ENCODE data around the gene FXYD5.
A peak's percentile ranks its signal among the peaks of the same experiment; 100 is the strongest.

The FXYD5 gene

DNA sequence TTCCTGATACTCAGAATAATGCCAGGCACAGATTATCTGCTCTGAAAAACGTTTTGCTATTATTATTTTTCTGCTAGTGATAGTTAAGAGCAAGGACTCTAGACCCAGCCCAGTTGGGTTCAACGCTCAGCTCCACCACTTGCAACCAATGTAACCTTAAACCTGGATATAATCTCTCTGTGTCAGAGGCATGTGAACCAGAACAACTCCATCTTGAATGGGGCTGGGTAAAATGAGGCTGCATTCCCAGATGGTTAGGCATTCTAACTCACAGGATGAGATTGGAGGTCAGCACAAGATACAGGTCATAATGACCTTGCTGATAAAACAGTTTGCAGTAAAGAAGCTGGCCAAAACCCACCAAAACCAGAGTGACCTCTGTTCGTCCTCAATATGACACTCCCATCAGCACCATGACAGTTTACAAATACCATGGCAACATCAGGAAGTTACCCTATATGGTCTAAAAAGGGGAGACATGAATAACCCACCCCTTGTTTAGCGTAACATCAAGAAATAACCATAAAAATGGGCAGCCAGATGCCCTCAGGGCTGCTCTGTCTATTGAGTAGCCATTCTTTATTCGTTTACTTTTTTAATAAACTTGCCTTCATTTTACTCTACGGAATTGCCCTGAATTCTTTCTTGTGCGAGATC, 60.4 kb downstream of the FXYD5 start:
- no peak for DNase-seq (ENCODE audit: low read depth)

DNA sequence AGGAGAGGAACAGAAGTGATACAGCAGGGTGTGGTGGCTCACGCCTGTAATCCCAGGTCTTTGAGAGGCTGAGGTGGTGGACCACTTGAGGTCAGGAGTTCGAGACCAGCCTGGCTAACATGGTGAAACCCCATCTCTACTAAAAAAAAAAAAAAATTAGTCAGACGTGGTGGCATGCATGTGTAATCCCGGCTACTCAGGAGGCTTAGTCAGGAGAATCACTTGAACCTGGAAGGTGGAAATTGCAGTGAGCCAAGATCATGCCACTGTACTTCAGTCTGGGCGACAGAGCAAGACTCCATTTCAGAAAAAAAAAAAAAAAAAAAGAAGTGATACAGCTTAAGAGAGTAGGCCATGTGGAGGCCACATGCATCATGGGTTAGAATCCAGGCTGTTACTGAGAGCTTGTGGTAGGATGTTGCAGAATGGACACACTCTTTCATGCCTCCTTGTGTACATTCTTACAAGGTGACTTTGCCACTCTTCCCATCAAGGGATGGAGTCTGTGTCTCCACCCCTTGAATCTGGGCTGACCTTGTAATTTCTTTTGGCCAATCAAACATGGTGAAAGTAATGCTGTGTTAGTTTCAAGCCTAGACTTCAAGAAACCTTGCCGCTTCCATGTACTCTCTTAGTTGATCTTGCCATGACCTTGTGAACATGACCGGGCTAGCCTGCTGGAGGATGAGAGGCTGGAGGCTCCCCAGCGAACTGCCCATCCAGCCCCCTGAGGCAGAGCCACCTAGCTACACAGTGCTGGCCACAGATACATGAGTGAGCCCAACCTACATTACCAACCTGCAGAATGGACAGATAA, 61.7 kb downstream of the FXYD5 start:
- DNase-seq (ENCODE audit: low read depth) = no peak

DNA sequence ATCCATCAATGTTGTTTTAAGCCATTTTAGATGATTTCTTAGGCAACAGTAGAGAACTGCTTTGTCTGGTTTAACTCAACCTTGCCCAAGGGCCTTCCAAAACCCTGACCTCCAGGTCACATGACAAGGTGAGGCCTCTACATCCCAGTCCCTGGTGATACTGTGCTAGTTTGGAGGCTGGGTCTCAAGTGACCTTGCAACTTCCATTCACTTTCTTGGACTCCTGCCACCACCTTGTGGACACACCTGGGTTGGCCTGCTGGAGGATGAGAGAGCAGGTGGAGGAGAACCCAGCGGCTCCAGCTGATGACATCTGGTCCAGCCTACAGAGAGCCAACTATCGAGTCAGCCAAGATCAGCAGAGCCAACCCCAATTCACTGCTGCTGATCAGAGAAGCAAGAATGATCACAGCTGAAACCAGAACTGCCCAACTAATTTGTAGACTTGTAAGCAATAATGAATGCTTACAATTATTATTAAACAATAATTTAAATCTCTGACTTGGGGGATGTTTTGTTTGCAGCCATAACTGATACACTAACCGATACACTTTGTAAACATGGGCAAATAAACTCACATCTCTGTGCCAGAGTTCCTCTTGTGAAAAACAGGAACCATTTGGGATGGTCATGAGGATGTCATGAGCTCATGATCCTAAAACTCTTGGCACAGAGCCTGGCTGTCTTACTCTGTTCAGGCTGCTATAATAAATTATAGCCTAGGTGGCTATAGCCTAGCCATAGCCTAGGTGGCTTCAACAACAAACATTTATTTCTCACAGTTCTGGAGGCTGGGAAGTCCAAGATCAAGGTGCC, 62.5 kb downstream of the FXYD5 start:
- DNase-seq (ENCODE audit: low read depth) = peak; percentile 17

- no peak for DNase-seq (ENCODE audit: low read depth)
These were observed 63.1 kb downstream of the FXYD5 start for GRCh38 chr19:35217649-35217990.

- no peak for DNase-seq (ENCODE audit: low read depth)
These were observed 64.5 kb downstream of the FXYD5 start for GRCh38 chr19:35219008-35219407.
